HUDEP-2 (cell line): ENCODE results near the gene FHIT.

Experiments used
- DNase-seq, 76 experiments: peaks; one replicate each; lab custom pipeline; 2025; ENCODE audit not compliant: unreplicated experiment in 76 of 76; lab: John Stamatoyannopoulos, UW

The FHIT gene

GRCh38 chr3:60160111-60160821 is 1091.0 kb downstream of the FHIT start:
- DNase-seq, result no peak

- no peak for DNase-seq
These were observed 1093.2 kb downstream of the FHIT start for GRCh38 chr3:60158035-60158434.

- DNase-seq, result no peak
These were observed 1097.2 kb downstream of the FHIT start for GRCh38 chr3:60154011-60154410.

- DNase-seq, result no peak
These were observed 1097.8 kb downstream of the FHIT start for GRCh38 chr3:60153221-60153999.

GRCh38 chr3:60149501-60149900 is 1101.8 kb downstream of the FHIT start:
- DNase-seq, result no peak

- no peak for DNase-seq
These were observed 1103.9 kb downstream of the FHIT start for GRCh38 chr3:60147249-60147950.

- no peak for DNase-seq
These were observed 1105.1 kb downstream of the FHIT start for GRCh38 chr3:60146121-60146520.

GRCh38 chr3:60144071-60144470 is 1107.2 kb downstream of the FHIT start:
- no peak for DNase-seq

GRCh38 chr3:60142009-60142408 is 1109.2 kb downstream of the FHIT start:
- DNase-seq, result no peak

GRCh38 chr3:60140160-60140559 is 1111.1 kb downstream of the FHIT start:
- no peak for DNase-seq

- DNase-seq, result no peak
These were observed 1114.7 kb downstream of the FHIT start for GRCh38 chr3:60136601-60137000.

- DNase-seq, result no peak
These were observed 1115.8 kb downstream of the FHIT start for GRCh38 chr3:60135474-60135873.

- DNase-seq, result no peak
These were observed 1117.7 kb downstream of the FHIT start for GRCh38 chr3:60133269-60134162.

- DNase-seq, result no peak
These were observed 1119.6 kb downstream of the FHIT start for GRCh38 chr3:60131618-60132017.

GRCh38 chr3:60126511-60127304 is 1124.5 kb downstream of the FHIT start:
- no peak for DNase-seq

GRCh38 chr3:60125686-60126085 is 1125.6 kb downstream of the FHIT start:
- DNase-seq, result no peak

- no peak for DNase-seq
These were observed 1131.0 kb downstream of the FHIT start for GRCh38 chr3:60120245-60120644.

- no peak for DNase-seq
These were observed 1137.1 kb downstream of the FHIT start for GRCh38 chr3:60114191-60114590.

- no peak for DNase-seq
These were observed 1144.0 kb downstream of the FHIT start for GRCh38 chr3:60107275-60107674.

GRCh38 chr3:60102154-60102553 is 1149.1 kb downstream of the FHIT start:
- no peak for DNase-seq
